NCI-H1092 (cell line): ENCODE results near the gene MTHFD1.
"Not testable (repeated sequence)": the region's sequence is repeated elsewhere in the genome, so short reads cannot be mapped to it uniquely, and the experiment has no call there.

Source experiments
- DNase-seq: peaks from one replicate; lab custom pipeline; 2025; lab: John Stamatoyannopoulos, UW

MTHFD1 gene

DNA sequence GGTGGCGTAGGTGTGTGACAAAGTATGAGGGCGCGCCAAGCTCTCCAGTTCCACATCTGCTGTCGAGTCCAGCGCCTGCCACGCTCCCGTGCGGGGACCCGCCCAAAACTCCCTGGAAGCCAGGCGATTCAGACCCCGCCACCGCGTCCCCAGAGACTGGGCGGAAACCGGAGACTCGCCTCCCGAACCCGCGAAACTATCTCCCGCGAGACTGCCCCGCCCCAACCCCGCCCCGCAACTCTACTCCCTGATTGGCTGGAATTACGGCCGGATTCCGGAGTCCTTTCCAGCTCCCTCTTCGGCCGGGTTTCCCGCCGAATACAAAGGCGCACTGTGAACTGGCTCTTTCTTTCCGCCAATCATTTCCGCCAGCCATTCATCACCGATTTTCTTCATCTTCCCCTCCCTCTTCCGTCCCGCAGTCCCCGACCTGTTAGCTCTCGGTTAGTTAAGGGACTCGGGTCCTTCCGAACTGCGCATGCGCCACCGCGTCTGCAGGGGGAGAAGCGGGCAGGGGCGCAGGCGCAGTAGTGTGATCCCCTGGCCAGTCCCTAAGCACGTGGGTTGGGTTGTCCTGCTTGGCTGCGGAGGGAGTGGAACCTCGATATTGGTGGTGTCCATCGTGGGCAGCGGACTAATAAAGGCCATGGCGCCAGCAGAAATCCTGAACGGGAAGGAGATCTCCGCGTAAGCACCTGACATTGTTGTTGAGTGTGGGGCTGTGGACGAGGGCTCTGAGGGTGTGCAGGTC lies at the start of gene MTHFD1:
Gene MTHFD1 (plus strand): TSS at position 572 of the 751 bp plus-strand sequence. CDS start 75 bp downstream, at position 647.
- peak; percentile 100 for DNase-seq

DNA sequence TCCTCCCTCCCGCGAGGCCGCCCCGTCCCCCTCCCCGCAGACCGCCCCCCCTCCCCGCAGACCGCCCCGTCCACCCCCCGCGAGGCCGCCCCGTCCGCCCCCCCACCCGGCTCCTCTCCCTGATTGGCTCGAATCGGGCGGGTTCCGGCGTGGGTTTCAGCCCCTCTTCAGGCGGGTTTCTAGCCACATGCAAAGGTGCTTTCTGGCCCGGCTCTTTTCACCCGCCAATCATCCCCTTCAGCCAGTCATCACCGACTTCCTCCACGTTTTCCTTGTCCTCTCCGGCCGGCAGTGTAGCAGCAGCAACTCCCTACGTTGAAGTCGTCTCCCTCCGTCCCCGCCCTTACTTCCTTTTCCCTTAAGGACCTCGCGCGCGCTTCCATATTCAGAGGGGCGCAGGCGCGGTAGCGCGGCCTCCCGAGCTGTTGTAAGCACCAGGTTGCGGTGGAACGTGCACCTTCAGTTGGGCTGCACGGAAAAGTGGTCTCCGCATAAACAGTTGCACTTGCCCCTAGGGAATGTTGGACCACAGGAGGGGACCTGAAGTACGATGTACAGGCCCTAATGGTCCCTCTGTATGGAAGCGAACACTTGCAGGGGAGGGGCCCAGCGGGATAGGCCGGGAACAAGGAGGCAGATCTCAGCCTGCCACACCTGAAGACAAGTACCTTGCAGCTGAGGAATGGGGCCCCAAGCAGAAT lies 49.4 kb upstream of the MTHFD1 start:
- DNase-seq, result peak; percentile 99

DNA sequence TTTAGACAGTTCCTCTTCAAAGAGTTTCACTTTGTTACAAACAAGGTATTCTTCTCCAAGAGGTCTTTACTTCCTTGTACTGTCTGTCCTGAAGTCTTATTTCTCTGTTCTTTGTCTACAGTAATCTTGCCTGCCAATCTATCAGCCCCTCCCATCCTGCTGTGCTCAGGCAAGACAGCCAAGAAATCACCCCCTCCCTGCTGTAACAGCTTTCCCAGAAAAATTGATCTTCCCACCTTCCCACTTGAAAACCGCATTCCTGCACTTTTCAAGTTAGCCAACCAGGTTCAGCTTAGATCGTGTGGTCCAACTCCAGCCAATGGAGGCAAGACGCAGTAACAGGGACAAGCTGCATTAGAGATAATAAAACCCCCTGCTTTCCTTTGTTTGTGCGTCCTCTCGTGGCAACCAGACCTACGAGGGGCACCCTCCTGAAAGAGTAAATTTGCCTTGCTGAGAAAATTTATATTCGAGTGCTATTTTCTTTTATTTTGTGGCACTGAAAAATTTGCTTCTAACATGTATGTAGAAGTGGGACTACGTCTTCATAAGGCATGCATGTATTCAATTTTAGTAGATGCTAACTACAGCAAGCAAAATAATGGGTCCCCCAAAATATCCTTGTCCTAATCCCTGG lies 47.5 kb upstream of the MTHFD1 start:
- no peak for DNase-seq

DNA sequence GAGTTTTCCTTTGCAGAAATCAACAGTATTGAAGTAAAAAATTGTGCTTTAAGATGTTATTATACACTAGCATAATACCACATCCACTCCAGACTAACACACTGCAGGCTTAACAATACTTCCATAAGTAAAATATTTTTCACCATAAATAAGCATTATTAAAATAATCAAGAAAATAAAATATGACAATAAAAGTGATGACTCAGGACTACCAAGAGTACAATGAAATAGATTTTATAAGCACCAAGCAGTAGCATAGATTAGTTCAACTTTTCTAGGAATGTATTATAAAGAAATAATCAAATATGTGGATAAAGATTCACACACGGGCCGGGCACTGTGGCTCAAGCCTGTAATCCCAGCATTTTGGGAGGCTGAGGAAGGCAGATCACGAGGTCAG lies 40.4 kb upstream of the MTHFD1 start:
- DNase-seq, result no peak

GRCh38 chr14:64349741-64350490 lies 38.2 kb upstream of the MTHFD1 start:
- DNase-seq, result no peak

DNA sequence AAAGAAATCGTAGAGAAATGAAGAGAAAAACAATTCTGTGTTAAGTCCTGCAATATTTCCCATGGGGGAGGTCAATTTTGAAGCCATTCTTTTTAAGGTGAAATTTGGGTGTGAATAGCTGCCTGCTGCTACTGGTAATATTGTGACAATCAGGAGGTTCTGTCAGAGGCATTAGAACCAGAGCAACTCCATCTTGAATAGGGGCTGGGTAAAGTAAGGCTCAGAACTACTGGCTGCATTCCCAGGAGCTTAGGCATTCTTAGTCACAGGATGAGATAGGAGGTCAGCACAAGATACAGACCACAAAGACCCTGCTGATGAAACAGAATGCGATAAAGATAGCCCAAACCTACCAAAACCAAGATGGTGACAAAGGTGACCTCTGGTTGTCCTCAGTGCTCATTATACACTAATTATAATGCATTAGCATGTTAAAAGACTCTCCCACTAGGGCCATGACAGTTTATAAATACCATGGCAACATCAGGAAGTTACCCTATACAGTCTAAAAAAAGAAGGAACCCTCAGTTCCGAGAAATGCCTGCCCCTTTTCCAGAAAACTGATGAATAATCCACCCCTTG lies 24.8 kb upstream of the MTHFD1 start:
- no peak for DNase-seq

GRCh38 chr14:64364907-64365306 lies 23.2 kb upstream of the MTHFD1 start:
- DNase-seq, result no peak

DNA sequence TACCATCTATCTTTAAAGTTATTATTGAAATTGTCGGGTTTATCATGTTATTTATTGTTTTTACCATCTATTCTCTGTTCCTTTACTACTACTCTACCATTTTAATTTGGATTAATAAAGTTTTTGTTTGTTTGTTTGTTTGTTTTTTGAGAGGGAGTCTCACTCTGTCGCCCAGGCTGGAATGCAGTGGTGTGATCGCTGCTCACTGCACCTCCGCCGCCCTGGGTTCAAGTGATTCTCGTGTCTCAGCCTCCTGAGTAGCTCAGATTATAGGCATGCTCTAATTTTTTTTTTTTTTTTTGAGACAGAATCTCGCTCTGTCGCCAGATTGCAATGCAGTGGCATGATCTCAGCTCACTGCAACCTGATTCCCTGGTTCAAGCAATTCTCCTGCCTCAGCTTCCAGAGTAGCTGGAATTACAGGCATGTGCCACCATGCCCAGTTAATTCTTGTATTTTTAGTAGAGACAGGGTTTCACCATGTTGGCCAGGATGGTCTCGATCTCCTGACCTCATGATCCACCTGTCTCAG lies 22.7 kb upstream of the MTHFD1 start:
- DNase-seq, result not testable (repeated sequence)

- DNase-seq, result no peak
Measured at GRCh38 chr14:64369201-64369600, 19.0 kb upstream of the MTHFD1 start.

- no peak for DNase-seq
Measured at GRCh38 chr14:64387232-64387781, 846 bp upstream of the MTHFD1 start.

- peak; percentile 7 for DNase-seq
Measured at GRCh38 chr14:64388533-64389285, 556 bp downstream of the MTHFD1 start.

GRCh38 chr14:64391113-64391725 lies 3.1 kb downstream of the MTHFD1 start:
- DNase-seq, result no peak

DNA sequence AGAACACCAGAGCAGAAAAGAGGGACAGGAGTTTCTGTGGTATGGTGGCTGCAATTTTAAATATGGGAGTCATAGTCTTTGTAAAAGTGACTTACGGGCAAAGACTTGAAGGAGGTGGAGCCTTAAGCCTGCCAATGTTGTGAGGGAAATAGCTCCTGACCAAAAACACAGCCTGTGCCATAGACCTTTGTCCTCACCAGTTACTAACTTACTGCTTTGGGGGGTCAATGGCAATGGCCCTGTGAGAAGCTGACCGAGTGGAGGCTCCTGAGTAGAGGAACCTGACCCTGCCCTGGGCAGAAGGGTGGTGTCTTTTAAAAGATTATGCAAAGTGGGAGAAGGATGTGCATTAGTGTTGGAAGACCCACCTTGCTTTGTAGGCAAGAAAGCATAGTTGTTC lies 3.8 kb downstream of the MTHFD1 start:
- DNase-seq, result no peak

GRCh38 chr14:64393189-64393726 lies 5.1 kb downstream of the MTHFD1 start:
- not testable (repeated sequence) for DNase-seq

DNA sequence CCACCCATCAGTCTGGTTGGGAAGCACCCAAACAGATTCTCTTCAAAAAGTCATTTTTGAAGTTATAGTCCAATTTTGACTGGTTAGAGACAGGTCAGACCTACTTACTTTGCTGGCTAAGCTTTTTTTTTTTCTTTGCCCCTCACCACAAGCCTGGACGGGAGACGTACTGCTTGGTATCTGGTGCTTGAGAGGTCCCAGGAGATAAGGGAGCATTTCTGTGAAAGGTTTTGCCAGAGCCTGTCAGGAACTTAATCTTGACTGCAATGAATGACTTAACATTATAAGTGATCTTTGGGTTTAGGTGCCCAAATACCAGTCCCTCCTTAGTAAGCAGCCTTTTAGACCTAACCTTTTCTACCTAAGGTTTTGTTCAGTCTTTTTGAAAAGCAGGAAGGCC lies 6.3 kb downstream of the MTHFD1 start:
- DNase-seq, result no peak

DNA sequence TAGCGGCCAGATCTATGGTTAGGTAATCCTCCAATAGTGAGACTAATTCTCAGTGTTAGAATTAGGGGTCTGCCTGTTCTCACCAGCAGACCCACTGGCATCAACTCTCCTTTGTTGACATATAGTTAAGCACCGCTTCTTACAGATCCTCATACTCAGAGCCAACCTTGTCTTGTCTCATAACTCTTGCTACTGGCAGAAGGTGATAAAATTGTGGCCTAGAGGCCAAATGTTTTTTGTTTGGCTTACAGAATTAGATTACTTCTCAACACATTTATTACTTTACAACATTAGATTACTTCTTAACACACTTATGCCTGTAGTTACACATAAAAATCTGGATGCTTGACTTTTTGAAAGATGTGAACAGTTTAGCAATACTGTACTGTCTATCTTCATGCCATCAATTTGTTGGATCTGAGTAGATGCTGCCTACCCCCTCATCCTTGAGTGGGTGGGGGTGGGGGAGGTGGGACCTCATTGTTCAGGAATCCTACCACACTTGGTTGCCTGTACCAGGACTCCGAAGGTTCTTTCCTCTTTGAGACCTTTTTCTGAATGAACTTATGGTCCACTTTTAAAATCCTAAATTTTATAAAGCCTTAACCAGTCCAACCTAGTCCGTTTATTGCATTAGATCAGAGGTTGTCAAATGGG lies 7.0 kb downstream of the MTHFD1 start:
- DNase-seq, result no peak

GRCh38 chr14:64400829-64401459 lies 12.8 kb downstream of the MTHFD1 start:
- DNase-seq, result no peak

DNA sequence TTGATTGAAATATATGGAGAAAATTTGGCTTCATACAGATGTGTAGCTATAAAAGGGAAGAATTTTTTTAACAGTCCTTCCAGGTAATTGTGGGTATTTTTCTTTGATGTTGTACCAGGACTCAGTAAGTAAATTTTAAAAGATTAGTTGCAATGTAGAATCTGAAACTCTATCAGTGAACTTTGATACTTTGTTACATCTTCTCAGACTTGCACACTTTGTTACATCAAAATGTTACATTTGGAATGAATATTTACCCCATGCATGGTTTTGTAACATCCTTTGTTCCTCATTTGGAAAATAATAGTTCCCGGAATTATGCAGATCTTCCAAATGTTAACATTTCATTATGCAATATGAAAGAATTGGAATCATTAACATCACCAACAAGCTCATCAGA lies 13.8 kb downstream of the MTHFD1 start:
- no peak for DNase-seq

- DNase-seq, result no peak
Measured at GRCh38 chr14:64405295-64405694, 17.1 kb downstream of the MTHFD1 start.
